ENCODE measurements around the gene AUTS2. TPM values are rescaled to one million over a fixed set of nuclear protein-coding genes. Genes with fewer than 3 reads are reported as not detected.

AUTS2 gene
- total and polyA plus RNA-seq, 2 of the 8 experiments (the other 6 are each of a cell fraction or from before 2014, with no cell fraction given) = 25.9 to 101 TPM

- Histone ChIP-seq H3K9me3 (ENCODE audit: insufficient read depth in 2 of 2, low read depth in 1 of 2, low read length in 1 of 2) (no peaks in the 10 kb centered on the region), H4K8ac (ENCODE audit: extremely low read depth, insufficient read depth, low read length) (no peak overlapping the region), H3K4me1 (replicated peaks in 1 of 4; ENCODE audit: control insufficient read depth in 3 of 4, insufficient read depth in 4 of 4, low read length in 3 of 4) (peaks cover 0 to 9% (median 5%) of the 10 kb centered on the region in 4 experiments; a peak in 4 of 7 replicates), H3K36me3 (ENCODE audit: control insufficient read depth in 2 of 4, insufficient read depth in 4 of 4, low read length in 3 of 4) (no peaks in the 10 kb centered on the region), H3K27ac (ENCODE audit: low read depth, low read length) (no peak overlapping the region), H3K14ac (ENCODE audit: insufficient read length) (no peak overlapping the region), H2BK20ac (ENCODE audit: low read length) (no peak overlapping the region), H2BK15ac (ENCODE audit: low read length) (no peak overlapping the region), H4K5ac (ENCODE audit: insufficient read length, low read depth, low read length) (no peak overlapping the region), H3K9ac (replicated peaks in 1 of 4; ENCODE audit: extremely low read depth in 1 of 4, low read depth in 3 of 4, low read length in 3 of 4) (no peak overlapping the region), H3K79me2 (ENCODE audit: control insufficient read depth in 1 of 2, insufficient read depth in 2 of 2, low read length in 2 of 2) (no peaks in the 10 kb centered on the region), H2BK120ac (replicated peaks; ENCODE audit: low read depth, low read length) (no peak overlapping the region), H2BK5ac (ENCODE audit: low read depth, low read length) (no peak overlapping the region), H3K18ac (ENCODE audit: extremely low read depth, low read length) (no peak overlapping the region), H2BK12ac (ENCODE audit: low read depth, low read length) (no peak overlapping the region), H3K27me3 (replicated peaks in 1 of 4; ENCODE audit: control insufficient read depth in 3 of 4, extremely low read depth in 1 of 4, insufficient read depth in 3 of 4, low read length in 3 of 4) (no peaks in the 10 kb centered on the region), H3K23me2 (ENCODE audit: low read depth, low read length) (no peaks in the 10 kb centered on the region), H2AK5ac (ENCODE audit: low read depth, low read length) (no peak overlapping the region), H3K4me3 (ENCODE audit: extremely low read depth in 1 of 4, insufficient read depth in 2 of 4, low read depth in 3 of 4, low read length in 4 of 4) (no peak overlapping the region), H3K56ac (replicated peaks; ENCODE audit: insufficient read length, low read depth, low read length) (no peak overlapping the region), H3K4ac (replicated peaks; ENCODE audit: insufficient read length, low read depth, low read length) (no peak overlapping the region), H4K91ac (replicated peaks; ENCODE audit: insufficient read length, low read length) (no peak overlapping the region), H3K79me1 (ENCODE audit: low read depth, low read length) (no peaks in the 10 kb centered on the region; the same call in 1 of the 2 replicates), H3K23ac (ENCODE audit: insufficient read length) (no peak overlapping the region), H2AFZ (ENCODE audit: low read length) (no peak overlapping the region), H3K4me2 (ENCODE audit: insufficient read depth in 1 of 2, low read depth in 2 of 2, low read length in 2 of 2) (no peak overlapping the region), H4K20me1 (replicated peaks in 1 of 2; ENCODE audit: control insufficient read depth in 1 of 2, insufficient read depth in 2 of 2, low read length in 2 of 2) (no peaks in the 10 kb centered on the region)
- DNase-seq (ENCODE audit: low read depth in 1 of 2, low spot score in 2 of 2) (no peak), FAIRE-seq (no peak)
- POLR2A ChIA-PET (ENCODE audit: partially characterized antibody) = interaction anchor here (1.0 kb wide), 1 partner anchor 13 kb away, joined by 3 read pairs; no protein-coding TSS in a partner anchor
- 81% methylated on average over 2 of the region's 2 CpGs; no CpG with 5 or more reads in 1 of the 2 experiments for WGBS, 2 experiments (ENCODE audit: extremely low coverage in 1 of 2, insufficient coverage in 1 of 2, insufficient read length in 1 of 2, insufficient replicate concordance in 2 of 2, low coverage in 1 of 2, low lambda C conversion rate in 2 of 2, missing lambda C conversion rate in 1 of 2)
- CTCF ChIA-PET (ENCODE audit: partially characterized antibody) = interaction anchor here (1.0 kb wide), 1 partner anchor 61 kb away, joined by 4 read pairs; no protein-coding TSS in a partner anchor
- TF ChIP-seq RNF2 (IDR thresholded peaks at IDR 0.05; ENCODE audit: borderline replicate concordance, low read depth, low read length, missing control alignments, poor library complexity, severe bottlenecking) (no peak), RXRA (IDR thresholded peaks at IDR 0.05; ENCODE audit: insufficient read depth, low read depth, low read length) (no peak), MAX (IDR thresholded peaks at IDR 0.05) (no peak), TBP (IDR thresholded peaks at IDR 0.05; ENCODE audit: low read depth, low read length) (no peak), EZH2 (IDR thresholded peaks at IDR 0.05; ENCODE audit: low read depth, low read length, severe bottlenecking) (no peak), SP1 (IDR thresholded peaks at IDR 0.05; ENCODE audit: low read depth, low read length) (no peak), SUZ12 (IDR thresholded peaks at IDR 0.05; ENCODE audit: low read length) (no peak), CREB1 (IDR thresholded peaks at IDR 0.05) (no peak), RFX5 (IDR thresholded peaks at IDR 0.05; ENCODE audit: borderline replicate concordance, low read depth, low read length) (no peak), ATF2 (IDR thresholded peaks at IDR 0.05; ENCODE audit: low read length) (no peak), POLR2A (IDR thresholded peaks at IDR 0.05; ENCODE audit: control extremely low read depth in 1 of 2, low read depth in 2 of 2, low read length in 2 of 2) (no peak)
Measured at GRCh38 chr7:69714886-69715576, 116.8 kb downstream of the AUTS2 start.
